Activated naive CD8-positive, alpha-beta T cell (primary cell): ENCODE results near the gene ATOH8.

Experiments used
- H3K27ac Mint-ChIP-seq: one replicate; pipeline ENCODE4 v1.8.0; 2021; ENCODE audit warnings: mixed read lengths
- H3K27me3 Mint-ChIP-seq: one replicate; pipeline ENCODE4 v1.8.0; 2021; ENCODE audit warnings: mixed read lengths
- H3K36me3 Mint-ChIP-seq: one replicate; pipeline ENCODE4 v1.8.0; 2021; ENCODE audit warnings: mixed read lengths
- H3K4me1 Mint-ChIP-seq: one replicate; pipeline ENCODE4 v1.8.0; 2021; ENCODE audit warnings: low read depth, mixed read lengths
- H3K4me3 Mint-ChIP-seq: one replicate; pipeline ENCODE4 v1.8.0; 2021; ENCODE audit warnings: mild to moderate bottlenecking, mixed read lengths
- H3K9me3 Mint-ChIP-seq: one replicate; pipeline ENCODE4 v1.8.0; 2021; ENCODE audit warnings: low read depth, mixed read lengths

The ATOH8 gene

DNA sequence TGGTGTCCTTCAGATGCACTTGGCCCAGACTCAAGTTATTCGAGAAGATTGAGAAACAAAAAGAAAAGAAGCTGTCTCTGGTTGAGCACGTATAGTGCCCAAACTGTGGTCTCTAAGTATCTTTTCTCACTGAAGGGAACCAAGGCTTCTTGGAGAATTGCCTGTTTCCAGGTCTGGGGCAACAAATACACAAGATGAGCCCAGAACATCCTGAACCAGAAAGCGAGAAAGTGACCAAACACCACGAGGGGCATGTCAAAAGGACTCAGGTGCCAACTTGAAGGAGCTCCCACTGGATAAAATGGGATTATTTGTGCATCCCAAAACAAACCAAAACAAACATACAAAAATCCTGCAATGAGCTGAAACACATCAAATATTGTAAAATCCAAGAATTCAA lies 13.6 kb upstream of the ATOH8 start:
- no peaks in the 10 kb centered on the region for H3K4me1 Mint-ChIP-seq
- no peak overlapping the region for H3K4me3 Mint-ChIP-seq
- no peak overlapping the region for H3K27ac Mint-ChIP-seq
- H3K27me3 Mint-ChIP-seq, result peaks cover 20% of the 10 kb centered on the region
- no peaks in the 10 kb centered on the region for H3K9me3 Mint-ChIP-seq
- no peaks in the 10 kb centered on the region for H3K36me3 Mint-ChIP-seq

DNA sequence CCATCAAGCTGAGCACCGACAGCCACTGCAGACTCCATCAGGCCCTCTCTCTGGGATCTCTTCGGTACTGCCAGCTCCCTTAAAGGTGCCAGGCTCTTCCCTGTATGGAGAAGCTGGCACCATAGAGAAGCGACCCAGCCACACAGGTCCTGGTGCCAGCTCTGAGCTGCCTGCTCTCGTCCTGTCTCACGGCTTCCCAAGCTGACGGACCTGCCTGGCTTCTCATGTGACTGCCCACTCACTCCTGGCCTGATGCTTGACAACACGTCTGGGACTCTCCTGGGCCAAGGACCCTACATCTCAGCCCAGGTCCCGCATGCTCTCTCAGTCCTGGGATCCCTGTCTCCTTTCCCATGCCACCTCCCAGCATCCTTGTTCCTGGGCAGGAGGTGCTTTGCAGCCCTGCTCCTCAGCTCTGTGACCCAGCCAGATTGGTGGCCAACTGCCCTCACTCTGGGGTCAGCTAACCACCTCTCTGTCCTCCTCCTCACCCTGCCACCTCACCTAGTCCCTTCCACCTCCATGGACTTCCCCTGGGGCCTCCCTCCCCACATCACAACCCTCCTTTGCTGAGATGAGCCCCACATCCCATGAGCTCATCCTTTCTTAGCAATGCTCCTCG lies 12.5 kb upstream of the ATOH8 start:
- Mint-ChIP-seq H3K27me3 (peaks cover 20% of the 10 kb centered on the region), H3K4me1 (no peaks in the 10 kb centered on the region), H3K9me3 (no peaks in the 10 kb centered on the region), H3K36me3 (no peaks in the 10 kb centered on the region), H3K27ac (no peak overlapping the region), H3K4me3 (no peak overlapping the region)

DNA sequence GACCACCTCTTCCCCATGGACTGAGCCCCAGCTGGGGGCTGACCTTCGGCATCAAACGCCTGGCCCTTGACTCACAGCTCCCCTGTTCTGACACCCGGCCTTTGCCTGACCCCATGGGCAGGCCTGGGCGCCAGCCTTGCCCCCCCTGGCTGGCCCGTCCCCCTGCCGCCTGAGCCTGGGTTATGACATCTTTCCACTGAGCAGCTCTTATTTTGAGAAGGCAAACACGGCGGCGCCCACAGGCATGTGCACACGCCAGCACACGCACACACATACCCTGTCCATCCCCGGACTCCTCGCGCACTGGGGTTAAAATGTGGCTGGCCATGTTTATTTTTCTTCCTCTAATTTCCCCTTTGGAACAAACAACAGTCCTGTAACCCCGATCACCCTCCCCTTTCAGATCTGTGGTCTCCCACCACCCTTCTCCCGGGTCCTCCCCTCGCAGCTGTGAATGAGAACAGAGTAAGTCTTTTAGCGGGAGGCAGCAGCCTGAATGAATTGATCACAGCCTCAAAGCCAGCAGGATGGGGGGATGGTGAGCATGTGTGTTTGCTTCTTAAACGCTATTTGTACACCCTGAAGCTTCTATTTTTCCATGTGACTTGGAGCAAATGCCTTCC lies 11.8 kb upstream of the ATOH8 start:
- no peaks in the 10 kb centered on the region for H3K36me3 Mint-ChIP-seq
- H3K27me3 Mint-ChIP-seq, result peaks cover 20% of the 10 kb centered on the region
- no peaks in the 10 kb centered on the region for H3K4me1 Mint-ChIP-seq
- H3K9me3 Mint-ChIP-seq, result no peaks in the 10 kb centered on the region
- H3K4me3 Mint-ChIP-seq, result no peak overlapping the region
- no peak overlapping the region for H3K27ac Mint-ChIP-seq

DNA sequence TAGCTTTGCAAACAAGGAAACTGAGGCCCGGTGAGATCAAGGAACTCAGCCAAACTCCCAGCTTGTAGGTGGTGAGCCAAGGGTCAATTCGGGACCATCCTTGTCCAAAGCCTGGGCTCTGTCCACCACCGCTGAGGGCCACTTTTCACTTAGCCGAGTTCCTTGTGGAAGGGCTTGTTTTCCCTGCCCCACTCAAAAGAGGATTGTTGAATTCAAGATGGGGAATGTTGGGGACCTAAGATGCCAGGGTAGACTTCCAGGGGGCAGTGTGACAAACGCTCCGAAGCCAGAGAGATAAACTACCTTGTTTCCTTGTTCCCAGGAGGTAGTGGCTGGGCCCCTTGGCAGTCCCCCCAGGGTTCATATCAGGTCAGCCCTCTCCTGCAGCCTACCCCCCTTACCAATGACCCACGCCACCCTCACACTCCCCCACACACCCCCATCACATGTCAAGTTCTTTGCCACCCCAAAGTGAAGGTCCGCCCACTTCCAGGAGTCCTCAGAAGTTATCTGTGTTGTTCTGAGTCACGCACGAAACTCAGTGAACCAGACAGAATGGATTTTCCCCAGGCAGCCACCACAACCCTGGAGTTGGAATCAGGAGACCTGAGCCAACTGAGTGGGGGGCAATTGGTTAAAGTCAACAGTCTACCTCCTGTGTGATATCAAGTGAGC lies 10.3 kb upstream of the ATOH8 start:
- H3K27ac Mint-ChIP-seq, result no peak overlapping the region
- H3K9me3 Mint-ChIP-seq, result no peaks in the 10 kb centered on the region
- H3K4me3 Mint-ChIP-seq, result no peak overlapping the region
- peaks cover 21% of the 10 kb centered on the region for H3K27me3 Mint-ChIP-seq
- no peaks in the 10 kb centered on the region for H3K4me1 Mint-ChIP-seq
- H3K36me3 Mint-ChIP-seq, result no peaks in the 10 kb centered on the region

DNA sequence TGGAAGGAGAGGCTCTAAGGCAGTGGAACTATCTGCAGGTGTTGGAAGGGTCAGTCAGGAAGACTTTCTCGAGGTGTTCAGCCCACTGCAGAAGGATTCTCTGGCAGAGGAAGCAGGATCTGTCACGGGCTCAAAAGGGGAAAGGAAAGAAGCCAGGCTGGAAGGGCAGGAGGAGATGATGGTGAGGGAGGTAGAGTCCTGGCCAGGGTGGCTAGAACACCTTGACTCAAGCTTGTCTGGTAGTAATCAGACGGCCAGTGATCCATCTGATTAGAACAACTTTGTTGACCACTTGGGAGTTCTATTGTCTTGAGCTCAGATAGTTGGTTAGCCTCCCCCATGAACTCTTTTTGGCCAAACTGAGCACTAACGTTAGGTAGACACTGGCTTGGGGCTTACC lies 9.7 kb upstream of the ATOH8 start:
- no peak overlapping the region for H3K4me3 Mint-ChIP-seq
- H3K9me3 Mint-ChIP-seq, result no peaks in the 10 kb centered on the region
- no peak overlapping the region for H3K27ac Mint-ChIP-seq
- no peaks in the 10 kb centered on the region for H3K4me1 Mint-ChIP-seq
- peaks cover 20% of the 10 kb centered on the region for H3K27me3 Mint-ChIP-seq
- H3K36me3 Mint-ChIP-seq, result no peaks in the 10 kb centered on the region

DNA sequence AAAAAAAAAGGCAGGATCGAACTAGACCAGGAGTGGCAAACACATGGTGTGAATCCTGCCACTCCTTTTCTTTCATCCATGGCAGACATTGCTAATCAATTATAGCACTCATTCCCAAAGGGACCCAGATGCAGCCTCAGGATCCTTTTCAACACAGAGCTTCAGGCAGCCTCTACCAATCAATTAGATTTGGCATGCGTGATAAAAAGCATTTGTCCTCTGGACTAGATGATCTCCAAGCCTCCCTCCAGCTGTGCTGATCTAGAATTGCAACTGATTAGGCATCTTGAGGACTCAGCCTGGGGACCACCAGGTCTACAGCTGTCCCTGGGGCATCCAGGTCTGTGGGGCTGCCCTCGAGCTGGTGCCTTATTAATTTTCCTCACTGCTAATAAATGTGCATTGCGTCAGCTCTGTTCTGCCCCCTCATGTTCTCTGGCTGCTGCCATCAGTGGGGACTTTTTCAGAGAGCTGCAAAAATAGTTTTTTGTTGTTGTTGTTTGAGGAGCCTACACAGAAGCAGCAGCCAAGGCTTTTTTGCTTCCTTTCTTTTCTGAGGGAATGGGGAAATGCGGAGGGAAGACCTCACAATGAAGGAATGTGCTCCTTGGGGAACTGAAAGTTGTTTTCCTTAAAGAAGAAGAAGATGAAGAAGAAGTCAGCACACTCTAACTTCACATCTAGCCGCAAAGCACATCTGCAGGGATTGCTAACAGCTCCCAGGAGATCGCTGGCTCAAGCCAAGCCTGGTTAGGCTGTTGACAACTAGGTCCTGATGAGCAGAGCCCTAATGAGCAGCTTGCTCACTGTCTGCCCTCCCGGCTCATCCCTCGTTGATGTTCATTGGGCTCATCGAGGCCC lies 8.8 kb upstream of the ATOH8 start:
- Mint-ChIP-seq H3K27me3 (peaks cover 22% of the 10 kb centered on the region), H3K36me3 (no peaks in the 10 kb centered on the region), H3K4me3 (no peak overlapping the region), H3K27ac (no peak overlapping the region), H3K4me1 (no peaks in the 10 kb centered on the region), H3K9me3 (no peaks in the 10 kb centered on the region)

DNA sequence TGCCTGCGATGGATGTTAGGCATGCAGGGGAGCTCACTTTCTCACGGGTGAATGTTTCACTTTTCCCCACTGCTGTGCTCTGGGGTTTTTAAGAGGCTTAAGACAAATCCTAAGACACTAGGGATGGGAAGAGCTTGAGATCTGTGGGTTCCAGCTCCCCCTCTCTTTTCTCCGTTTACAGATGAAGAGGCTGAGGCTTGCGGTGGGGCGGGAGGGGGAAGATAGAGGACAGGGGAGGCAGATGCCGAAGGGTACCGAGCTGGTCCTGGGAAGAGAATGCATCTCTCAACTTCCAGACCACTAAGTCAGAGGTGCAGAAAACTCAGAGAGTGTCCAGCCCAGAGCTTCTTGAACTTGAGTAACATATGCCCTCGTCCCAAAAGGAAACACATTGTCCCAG lies 8.2 kb upstream of the ATOH8 start:
- no peaks in the 10 kb centered on the region for H3K36me3 Mint-ChIP-seq

DNA sequence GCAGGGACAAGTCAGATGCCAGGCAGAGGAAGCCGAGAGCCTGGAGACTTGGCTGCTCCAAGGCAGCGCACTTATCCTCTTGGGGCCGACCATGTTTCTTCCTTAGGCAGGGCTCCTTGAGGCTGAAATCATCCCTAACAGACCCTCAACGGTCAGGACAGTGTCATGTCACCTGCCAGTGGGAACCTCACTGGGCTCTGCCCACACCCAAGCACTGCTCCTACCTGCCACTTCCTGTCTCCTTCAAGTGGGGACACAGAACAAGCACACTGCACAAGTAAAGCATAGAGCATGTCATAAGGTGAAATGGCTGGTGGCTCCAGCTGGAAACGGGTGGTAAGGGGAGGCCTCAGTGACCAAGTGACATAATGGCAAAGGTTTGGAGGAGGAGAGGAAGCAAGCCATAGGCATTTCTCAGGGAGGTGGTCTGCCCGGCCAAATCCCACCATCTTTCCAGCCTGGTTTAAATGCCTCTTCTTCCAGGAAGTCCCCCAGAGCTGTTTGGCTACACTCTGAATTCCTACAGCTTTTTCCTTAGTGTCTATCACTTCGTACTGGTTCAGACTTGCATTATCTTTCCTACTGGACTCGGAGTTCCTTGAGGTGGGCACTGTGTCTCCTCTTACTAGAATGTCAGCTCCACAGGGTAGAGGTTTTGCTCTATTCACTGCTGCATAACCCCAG lies 7.3 kb upstream of the ATOH8 start:
- Mint-ChIP-seq H3K4me3 (no peak overlapping the region), H3K27me3 (peaks cover 24% of the 10 kb centered on the region), H3K36me3 (no peaks in the 10 kb centered on the region), H3K9me3 (no peaks in the 10 kb centered on the region), H3K27ac (no peak overlapping the region), H3K4me1 (no peaks in the 10 kb centered on the region)

More for the DNA sequence above, 8.2 kb upstream of the ATOH8 start:
- H3K4me3 Mint-ChIP-seq, result no peak overlapping the region
- H3K27me3 Mint-ChIP-seq, result peaks cover 24% of the 10 kb centered on the region
- no peaks in the 10 kb centered on the region for H3K9me3 Mint-ChIP-seq
- no peaks in the 10 kb centered on the region for H3K4me1 Mint-ChIP-seq
- no peak overlapping the region for H3K27ac Mint-ChIP-seq

DNA sequence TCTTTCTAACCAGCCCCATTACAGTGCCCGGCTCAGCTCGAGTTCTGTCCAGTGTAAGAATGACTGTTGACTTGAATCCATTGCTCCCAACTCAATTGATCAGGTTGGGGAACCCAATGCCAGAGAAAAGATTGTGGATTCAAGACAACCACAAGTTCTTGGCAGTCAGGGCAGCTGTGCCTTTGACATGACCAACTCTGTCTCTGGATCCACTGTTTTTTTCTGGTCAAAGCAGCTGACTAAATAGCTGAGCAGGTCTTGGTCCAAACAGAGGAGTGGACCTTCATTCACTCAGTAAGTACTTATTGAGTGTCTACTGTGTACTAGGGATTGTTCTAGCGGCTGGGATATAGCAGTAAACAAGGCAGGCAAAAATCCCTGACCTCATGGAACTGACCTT lies 6.3 kb upstream of the ATOH8 start:
- Mint-ChIP-seq H3K9me3 (no peaks in the 10 kb centered on the region), H3K27ac (no peak overlapping the region), H3K36me3 (no peaks in the 10 kb centered on the region), H3K4me1 (no peaks in the 10 kb centered on the region), H3K4me3 (no peak overlapping the region), H3K27me3 (peaks cover 25% of the 10 kb centered on the region)

DNA sequence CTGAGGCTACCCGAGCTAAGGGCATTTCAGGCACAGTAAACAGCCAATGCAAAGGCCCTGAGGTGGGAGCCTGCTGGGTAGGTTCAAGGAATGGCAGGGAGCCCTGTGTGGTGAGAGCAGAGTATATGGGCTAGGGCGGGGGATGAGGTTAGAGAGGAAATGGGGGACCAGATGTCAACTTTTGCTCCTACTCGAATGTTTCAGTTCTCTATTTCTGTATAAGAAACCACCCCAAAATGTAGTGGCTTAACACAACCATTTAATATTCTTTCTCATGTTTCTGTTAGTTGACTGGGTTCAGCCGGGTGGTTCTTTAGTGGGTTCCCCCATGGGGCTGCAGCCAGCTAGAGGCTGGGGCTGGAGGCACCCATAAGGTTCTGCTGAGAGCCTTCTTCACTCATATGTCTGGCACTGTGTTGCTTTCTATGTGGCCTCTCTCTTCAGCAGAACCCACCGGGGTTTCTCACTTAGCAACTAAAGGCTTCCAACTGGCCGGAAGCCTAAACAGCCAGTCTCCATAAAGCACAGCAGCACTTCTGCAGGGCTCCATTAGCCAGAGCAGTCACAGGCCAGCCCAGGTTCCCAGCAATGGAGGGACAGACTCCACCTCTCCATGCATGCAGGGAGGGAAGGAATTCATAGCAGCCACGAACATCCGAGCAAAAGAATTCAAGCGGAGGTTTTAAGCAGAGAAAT lies 5.6 kb upstream of the ATOH8 start:
- Mint-ChIP-seq H3K4me1 (peaks cover 3% of the 10 kb centered on the region), H3K36me3 (no peaks in the 10 kb centered on the region), H3K27me3 (peaks cover 24% of the 10 kb centered on the region), H3K9me3 (no peaks in the 10 kb centered on the region), H3K4me3 (no peak overlapping the region), H3K27ac (no peak overlapping the region)

DNA sequence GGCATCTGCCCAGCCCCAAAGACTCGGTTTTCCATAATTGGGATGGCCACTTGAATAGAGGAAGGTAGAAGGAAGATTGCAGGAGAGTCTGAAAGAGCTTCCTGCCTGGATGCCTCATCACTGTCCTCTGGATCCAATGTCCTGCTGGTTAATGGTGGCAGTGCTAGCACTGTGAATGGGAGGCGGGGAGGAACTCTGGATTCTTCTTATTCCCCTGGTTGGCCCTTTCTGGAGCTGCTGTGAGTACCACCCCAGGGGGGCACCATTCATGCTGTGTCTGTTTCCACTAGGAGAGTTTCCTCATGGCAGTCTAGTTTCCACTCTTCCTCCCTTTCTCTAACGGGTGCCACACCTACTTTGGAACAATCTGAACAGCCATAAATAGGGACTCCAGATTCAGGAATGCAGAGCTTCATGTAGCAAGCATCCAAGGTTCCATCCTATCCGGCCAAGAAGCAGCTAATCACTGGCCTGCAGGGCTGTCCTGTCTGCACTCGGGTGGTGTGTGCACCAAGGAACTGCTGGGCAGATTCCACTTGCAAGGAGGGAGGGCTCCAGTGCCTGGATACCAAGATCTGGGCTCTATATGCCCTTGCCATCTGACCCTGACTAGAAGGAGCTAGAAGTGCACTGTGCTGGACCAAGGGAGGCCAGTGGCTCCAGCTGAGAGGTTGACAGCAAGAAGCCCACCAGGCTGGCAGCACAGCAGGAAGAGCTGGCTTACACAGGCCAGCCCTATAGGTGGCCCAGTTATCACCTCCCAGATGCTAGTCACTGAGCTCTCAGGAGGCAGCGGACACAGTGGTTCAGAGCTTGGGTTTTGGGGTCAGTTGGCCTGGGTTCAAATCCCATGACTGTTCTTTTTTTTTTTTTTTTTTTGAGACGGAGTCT lies 4.6 kb upstream of the ATOH8 start:
- Mint-ChIP-seq H3K27me3 (peaks cover 18% of the 10 kb centered on the region), H3K4me3 (no peak overlapping the region), H3K36me3 (no peaks in the 10 kb centered on the region), H3K4me1 (peaks cover 3% of the 10 kb centered on the region), H3K27ac (no peak overlapping the region), H3K9me3 (no peaks in the 10 kb centered on the region)

DNA sequence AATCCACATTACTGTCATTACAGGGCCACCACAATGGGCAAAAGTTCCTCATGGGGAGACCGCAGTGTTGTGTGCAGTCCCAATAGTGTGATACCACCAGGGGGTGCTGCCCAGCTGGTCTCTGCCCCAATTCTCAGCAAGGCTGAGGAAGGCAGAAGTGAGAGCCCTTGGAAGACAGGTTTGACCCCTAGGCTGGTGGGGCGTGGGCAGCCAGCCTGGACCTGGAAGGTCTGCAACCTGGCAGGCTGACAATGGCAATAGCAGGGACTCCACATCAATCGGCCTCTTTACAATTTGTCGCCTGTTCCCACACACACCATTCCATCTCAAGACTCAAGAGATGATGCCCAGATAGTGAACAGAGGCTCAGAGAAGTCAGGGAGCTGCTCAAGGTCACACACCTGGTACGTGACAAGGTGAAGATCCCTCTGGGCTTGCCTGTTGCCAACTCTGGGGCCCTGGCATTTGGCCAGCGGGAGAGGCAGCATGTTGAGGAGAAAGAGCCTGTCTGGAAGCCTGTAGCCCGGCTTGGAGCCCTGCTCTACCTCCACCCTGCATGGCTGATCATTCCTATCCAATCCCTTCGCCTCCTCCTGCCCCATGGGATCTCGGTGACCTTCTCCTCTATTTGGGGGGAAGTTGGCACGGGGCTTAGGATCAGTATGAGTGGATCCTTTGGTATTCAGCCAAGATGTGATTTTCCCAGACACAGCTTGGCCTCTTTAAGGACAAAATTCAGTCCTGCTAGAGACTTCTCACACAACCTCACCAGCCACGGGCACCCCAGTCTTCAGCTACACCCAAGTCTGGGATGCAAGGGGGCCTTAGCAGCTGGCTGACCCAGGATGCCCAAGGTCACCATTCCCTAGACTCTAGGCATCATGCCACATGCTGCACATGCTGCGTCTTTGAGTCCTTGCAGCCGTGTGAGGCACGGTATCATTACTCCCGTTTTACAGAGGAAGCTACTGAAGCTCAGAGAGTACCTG lies 2.9 kb upstream of the ATOH8 start:
- Mint-ChIP-seq H3K4me3 (no peak overlapping the region), H3K27ac (no peak overlapping the region), H3K27me3 (peaks cover 27% of the 10 kb centered on the region), H3K4me1 (peaks cover 13% of the 10 kb centered on the region), H3K9me3 (no peaks in the 10 kb centered on the region), H3K36me3 (no peaks in the 10 kb centered on the region)
